Activated CD4-positive, alpha-beta T cell treated with anti-CD3 and anti-CD28 coated beads, Interleukin-2, Interleukin-4, amounts not matched to agents 100 ng/mL and 50 ng/mL, durations not matched to agents 16 hours and 8 hours (primary cell): ENCODE results near the gene EXOC3L4.
"Not testable (repeated sequence)": the region's sequence is repeated elsewhere in the genome, so short reads cannot be mapped to it uniquely, and the experiment has no call there.

ENCODE experiments used
- DNase-seq: peaks from one replicate; pipeline ENCODE4 v3.0.0-alpha.2; 2020; ENCODE audit warnings: low spot score

The EXOC3L4 gene

DNA sequence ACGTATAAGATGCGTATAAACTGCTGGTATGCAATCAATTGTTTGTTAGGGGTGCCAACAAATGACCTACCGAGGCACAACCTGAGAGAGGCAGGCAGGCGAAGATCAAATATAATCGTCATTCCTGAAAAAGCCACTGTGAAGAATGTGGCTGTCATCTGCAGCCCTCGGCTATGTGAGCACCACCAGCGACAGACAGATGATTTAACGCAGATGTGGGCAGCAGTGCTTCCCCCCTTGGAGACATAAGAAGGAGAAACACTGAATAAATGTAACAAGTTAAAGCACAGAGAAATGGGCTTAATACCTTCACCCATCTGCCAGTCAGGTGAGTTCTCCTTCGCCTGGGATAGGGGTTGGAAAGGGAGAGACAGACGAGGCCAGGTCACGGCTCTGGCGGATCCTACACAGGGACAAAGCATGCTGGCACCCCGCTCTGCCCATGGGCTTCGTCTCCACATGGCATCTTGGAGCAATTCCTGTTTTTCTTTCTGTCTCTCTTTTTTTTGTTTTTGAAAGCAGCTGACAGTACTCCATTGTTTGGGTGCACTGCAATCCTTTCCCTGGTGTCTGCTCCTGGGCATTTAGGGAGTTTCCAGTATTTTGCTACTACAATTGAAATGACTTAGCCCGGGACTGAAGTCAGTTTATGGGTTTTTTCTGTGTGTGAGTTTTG, 56.9 kb downstream of the EXOC3L4 start:
- no peak for DNase-seq

DNA sequence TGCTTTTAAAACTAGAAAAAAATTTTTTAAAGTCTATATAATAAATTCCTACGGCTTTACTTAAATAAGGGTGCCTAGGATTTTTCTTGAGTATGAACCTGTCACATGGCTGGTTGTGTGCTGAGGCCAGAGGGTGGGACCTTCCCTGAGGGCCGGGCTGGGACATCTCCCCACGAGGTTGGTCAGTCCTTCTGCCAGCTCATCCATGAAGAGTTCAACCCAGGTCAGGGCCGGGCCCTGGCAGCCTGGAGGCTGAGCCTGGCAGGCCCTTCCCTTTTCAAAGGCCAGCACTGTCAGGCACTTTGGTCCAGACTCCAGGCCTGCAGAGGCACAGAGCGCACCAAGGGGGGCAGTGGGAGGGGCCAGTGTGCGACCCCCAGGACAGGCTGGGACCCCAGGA, 60.5 kb downstream of the EXOC3L4 start:
- DNase-seq, result no peak

DNA sequence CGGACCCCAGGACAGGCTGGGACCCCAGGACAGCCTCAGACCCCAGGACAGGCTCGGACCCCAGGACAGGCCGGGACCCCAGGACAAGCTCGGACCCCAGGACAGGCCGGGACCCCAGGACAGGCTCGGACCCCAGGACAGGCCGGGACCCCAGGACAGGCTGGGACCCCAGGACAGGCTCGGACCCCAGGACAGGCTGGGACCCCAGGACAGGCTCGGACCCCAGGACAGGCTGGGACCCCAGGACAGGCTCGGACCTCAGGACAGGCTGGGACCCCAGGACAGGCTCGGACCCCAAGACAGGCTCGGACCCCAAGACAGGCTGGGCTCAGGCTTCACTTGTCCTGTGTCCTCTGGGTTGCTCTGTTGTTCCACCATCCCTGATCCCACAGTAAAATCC, 60.9 kb downstream of the EXOC3L4 start:
- not testable (repeated sequence) for DNase-seq

DNA sequence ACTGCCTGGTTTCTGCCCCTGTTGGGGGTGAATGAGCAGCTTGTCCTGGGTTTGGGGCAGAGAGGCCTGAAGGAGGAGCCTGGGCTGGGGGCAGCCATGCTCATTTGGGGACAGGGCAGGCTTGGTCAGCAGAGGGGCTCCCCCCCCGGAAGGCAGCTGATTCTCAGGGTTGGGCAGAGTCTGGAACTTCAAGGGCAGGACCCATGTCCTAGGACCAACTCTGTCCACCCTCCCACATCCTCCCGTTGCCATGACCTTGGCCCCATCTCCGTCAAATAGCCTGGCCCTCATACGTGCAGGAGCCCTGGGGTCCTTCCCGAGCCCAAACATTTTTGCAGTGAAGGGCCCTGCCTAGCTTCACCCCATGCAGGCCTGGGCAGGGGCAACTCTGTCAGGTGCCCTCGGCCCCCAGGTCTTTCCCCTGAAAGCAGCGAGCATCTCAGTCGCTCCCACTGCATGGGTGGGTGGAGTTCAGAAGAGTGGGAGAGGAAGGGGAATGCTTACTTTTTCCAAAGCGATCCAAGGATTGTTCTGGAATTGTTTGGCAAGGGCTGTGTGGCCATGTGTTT, 61.4 kb downstream of the EXOC3L4 start:
- DNase-seq, result no peak

DNA sequence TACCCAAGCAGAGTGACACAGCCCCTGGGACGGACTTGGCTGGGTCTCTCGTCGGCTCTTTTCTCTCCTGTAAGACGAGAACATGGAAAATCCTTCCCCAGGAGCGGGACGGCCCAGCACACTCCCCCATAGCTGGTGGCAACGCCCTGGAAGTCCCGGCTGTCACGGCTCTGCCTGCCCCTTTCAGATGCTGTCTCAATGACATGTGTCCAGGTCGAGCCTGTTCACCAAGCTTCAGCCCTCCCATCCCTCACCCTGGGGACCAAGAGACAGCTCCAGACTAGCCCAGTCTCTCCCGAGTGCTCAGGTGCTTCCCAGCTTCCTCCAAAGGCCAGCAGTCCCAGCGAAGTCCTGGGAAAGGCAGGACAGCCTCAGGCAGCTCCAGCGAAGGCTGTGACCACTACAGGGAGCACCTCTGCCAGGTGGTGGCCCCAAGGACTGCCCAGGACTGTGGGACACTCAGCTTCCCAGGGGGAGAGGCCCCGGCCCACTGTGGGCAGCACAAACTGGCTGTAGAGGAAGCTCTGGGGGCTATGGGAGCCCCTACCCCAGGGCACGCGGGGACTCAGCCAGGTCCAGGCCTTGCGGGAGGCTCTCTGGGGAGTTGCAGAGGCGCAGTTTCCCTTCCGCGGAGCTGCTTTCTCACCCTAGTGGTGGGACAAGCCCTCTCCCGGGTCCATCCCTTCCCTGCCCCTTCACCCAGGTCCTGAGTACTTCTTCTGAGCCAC, 62.3 kb downstream of the EXOC3L4 start:
- no peak for DNase-seq

DNA sequence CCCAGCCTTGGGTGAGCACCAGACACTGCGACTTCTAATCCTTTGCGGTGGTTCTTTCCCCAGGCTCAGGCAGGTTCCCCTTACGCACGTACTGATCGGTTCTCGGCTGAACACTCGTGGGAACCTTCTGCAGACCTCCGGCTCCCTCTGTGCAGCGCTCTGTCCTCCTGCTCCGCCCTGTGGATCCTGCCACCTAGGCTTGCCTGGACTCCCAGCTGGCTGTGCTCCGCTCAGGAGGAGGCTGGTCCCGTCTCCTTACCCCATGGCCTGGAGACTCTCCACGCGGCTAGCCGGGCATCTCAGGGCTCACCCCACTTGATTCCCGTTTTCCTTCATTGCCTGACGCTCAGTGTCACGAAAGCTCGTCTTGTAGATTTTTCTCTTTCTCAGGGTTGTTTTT, 63.4 kb downstream of the EXOC3L4 start:
- no peak for DNase-seq

DNA sequence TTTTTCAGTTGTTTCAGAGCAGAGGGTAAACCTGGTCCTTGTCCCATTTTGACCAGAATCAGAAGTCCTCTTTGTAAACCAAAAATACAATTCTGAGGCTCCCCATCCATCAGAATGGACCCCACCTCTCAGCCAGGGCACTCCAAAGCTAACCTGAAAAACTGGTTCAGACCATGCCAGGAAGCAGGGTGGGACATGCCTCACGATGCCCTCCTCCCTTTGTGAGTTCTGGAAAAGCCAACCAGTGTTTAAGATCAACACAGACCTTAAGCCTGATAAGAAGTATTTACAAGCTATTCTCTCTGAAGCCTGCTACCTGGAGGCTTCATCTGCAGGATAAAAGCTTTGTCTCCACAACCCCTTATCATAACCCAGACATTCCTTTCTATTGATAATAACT, 64.2 kb downstream of the EXOC3L4 start:
- DNase-seq, result no peak
